OCI-LY3 (cell line): ENCODE results near the gene WHAMM.

Experiments
- H2AFZ ChIP-seq: fragments of 200-600, 300-600 bp; shearing (Covaris generic); 2 replicates; pipeline ENCODE4 v1.6.0; 2014; ENCODE audit warnings: antibody characterized with exemption, low read depth, low read length
- H3K27ac ChIP-seq: fragments of 200-600, 300-600 bp; sonication (generic); 2 replicates; pipeline ENCODE4 v1.5.1; 2014; ENCODE audit warnings: mild to moderate bottlenecking, low read length, moderate library complexity, mixed read lengths
- H3K27me3 ChIP-seq: fragments of 200-600, 300-600 bp; sonication (generic); 2 replicates; pipeline ENCODE4 v1.6.1; 2014; ENCODE audit warnings: low read depth, low read length, mixed read lengths
- H3K36me3 ChIP-seq: fragments of 200-600, 300-600 bp; sonication (generic); replicated peaks from 2 replicates; pipeline ENCODE3; 2014; ENCODE audit warnings: low read depth, low read length, mixed read lengths
- H3K4me1 ChIP-seq: fragments of 300-600, 200-600 bp; sonication (generic); 2 replicates; pipeline ENCODE4 v1.6.1; 2014; ENCODE audit warnings: low read length, mixed read lengths
- H3K4me2 ChIP-seq: fragments of 200-600, 300-600 bp; sonication (generic); 2 replicates; pipeline ENCODE4 v1.6.1; 2014; ENCODE audit warnings: low read length, mixed read lengths
- H3K4me3 ChIP-seq: fragments of 300-600, 200-600 bp; sonication (generic); 2 replicates; pipeline ENCODE4 v1.5.1; 2014; ENCODE audit warnings: antibody characterized with exemption, mild to moderate bottlenecking, low read length, moderate library complexity
- H3K79me2 ChIP-seq: fragments of 300-600, 200-600 bp; shearing (Covaris generic); 2 replicates; pipeline ENCODE4 v1.6.1; 2014; ENCODE audit warnings: mild to moderate bottlenecking, low read length, mixed read lengths
- H3K9ac ChIP-seq: fragments of 300-600, 200-600 bp; shearing (Covaris generic); 2 replicates; pipeline ENCODE4 v1.6.0; 2014; ENCODE audit warnings: mild to moderate bottlenecking, low read length, moderate library complexity
- H3K9me3 ChIP-seq: fragments of 200-600, 300-600 bp; shearing (Covaris generic); 2 replicates; pipeline ENCODE4 v1.6.1; 2014; ENCODE audit warnings: low read length, mixed read lengths; ENCODE audit not compliant: insufficient read depth
- H4K20me1 ChIP-seq: fragments of 200-600, 300-600 bp; sonication (generic); 2 replicates; pipeline ENCODE4 v1.6.1; 2016; ENCODE audit warnings: low read length, mixed read lengths; ENCODE audit not compliant: insufficient read depth
- CTCF ChIP-seq: fragments of 200-600, 300-600 bp; sonication (generic); IDR thresholded peaks from 2 replicates; pipeline ENCODE4 v1.5.1; 2014; ENCODE audit warnings: antibody characterized with exemption, low read length, low read depth
- EZH2phosphoT487 ChIP-seq: fragments of 200-600 bp; shearing (Covaris generic); IDR thresholded peaks from 2 replicates; pipeline ENCODE4 v1.6.1; 2018; ENCODE audit warnings: antibody characterized with exemption, mixed run types, low read depth

WHAMM gene

GRCh38 chr15:82854554-82854953 lies 45.1 kb downstream of the WHAMM start:
- peaks cover 4% of the 10 kb centered on the region for H3K4me1 ChIP-seq

GRCh38 chr15:82855286-82856100 lies 46.1 kb downstream of the WHAMM start:
- Histone ChIP-seq H3K4me2 (no peak overlapping the region), H4K20me1 (no peaks in the 10 kb centered on the region), H3K27ac (no peak overlapping the region), H3K79me2 (no peaks in the 10 kb centered on the region), H3K9ac (no peak overlapping the region), H3K4me3 (no peak overlapping the region), H3K27me3 (no peaks in the 10 kb centered on the region), H2AFZ (no peak overlapping the region), H3K9me3 (no peaks in the 10 kb centered on the region), H3K36me3 (no peaks in the 10 kb centered on the region), H3K4me1 (no peaks in the 10 kb centered on the region)
- TF ChIP-seq EZH2phosphoT487 (no peak), CTCF (no peak)

More at GRCh38 chr15:82854554-82854953, 45.1 kb downstream of the WHAMM start:
- no peaks in the 10 kb centered on the region for H4K20me1 ChIP-seq
- no peaks in the 10 kb centered on the region for H3K9me3 ChIP-seq
- H3K79me2 ChIP-seq = no peaks in the 10 kb centered on the region
- no peak for TF ChIP-seq EZH2phosphoT487
- no peak overlapping the region for H3K4me2 ChIP-seq
- H3K9ac ChIP-seq = no peak overlapping the region
- no peak overlapping the region for H3K27ac ChIP-seq
- H3K27me3 ChIP-seq = no peaks in the 10 kb centered on the region
- no peaks in the 10 kb centered on the region for H3K36me3 ChIP-seq
- H3K4me3 ChIP-seq = no peak overlapping the region
- no peak overlapping the region for H2AFZ ChIP-seq

- Histone ChIP-seq H2AFZ (no peak overlapping the region), H3K27me3 (no peaks in the 10 kb centered on the region), H3K4me2 (no peak overlapping the region), H3K4me1 (no peaks in the 10 kb centered on the region), H3K4me3 (no peak overlapping the region), H3K27ac (no peak overlapping the region), H3K79me2 (no peaks in the 10 kb centered on the region), H4K20me1 (no peaks in the 10 kb centered on the region), H3K36me3 (no peaks in the 10 kb centered on the region), H3K9me3 (no peaks in the 10 kb centered on the region), H3K9ac (no peak overlapping the region)
- TF ChIP-seq CTCF (no peak), EZH2phosphoT487 (no peak)
These were observed 47.2 kb downstream of the WHAMM start for GRCh38 chr15:82856397-82857170.

GRCh38 chr15:82858932-82859331 lies 49.5 kb downstream of the WHAMM start:
- no peaks in the 10 kb centered on the region for H3K4me1 ChIP-seq
- H3K27me3 ChIP-seq = no peaks in the 10 kb centered on the region
- H4K20me1 ChIP-seq = no peaks in the 10 kb centered on the region
- H3K36me3 ChIP-seq = no peaks in the 10 kb centered on the region
- no peak overlapping the region for H3K4me3 ChIP-seq
- no peak overlapping the region for H3K4me2 ChIP-seq
- H3K79me2 ChIP-seq = no peaks in the 10 kb centered on the region
- no peak for TF ChIP-seq CTCF
- TF ChIP-seq EZH2phosphoT487 = no peak
- no peak overlapping the region for H2AFZ ChIP-seq
- no peak overlapping the region for H3K9ac ChIP-seq
- no peaks in the 10 kb centered on the region for H3K9me3 ChIP-seq
- no peak overlapping the region for H3K27ac ChIP-seq
